HG02973 (cell line): ENCODE measurements around the gene AKAP7.
"Not testable (repeated sequence)": the region's sequence is repeated elsewhere in the genome, so short reads cannot be mapped to it uniquely, and the experiment has no call there.

ENCODE experiments used
- ATAC-seq: cut with Tn5 transposase; IDR thresholded peaks from one replicate; pipeline ENCODE4 v1.9.1; 2021; ENCODE audit warnings: moderate library complexity; ENCODE audit not compliant: unreplicated experiment

AKAP7 gene

DNA sequence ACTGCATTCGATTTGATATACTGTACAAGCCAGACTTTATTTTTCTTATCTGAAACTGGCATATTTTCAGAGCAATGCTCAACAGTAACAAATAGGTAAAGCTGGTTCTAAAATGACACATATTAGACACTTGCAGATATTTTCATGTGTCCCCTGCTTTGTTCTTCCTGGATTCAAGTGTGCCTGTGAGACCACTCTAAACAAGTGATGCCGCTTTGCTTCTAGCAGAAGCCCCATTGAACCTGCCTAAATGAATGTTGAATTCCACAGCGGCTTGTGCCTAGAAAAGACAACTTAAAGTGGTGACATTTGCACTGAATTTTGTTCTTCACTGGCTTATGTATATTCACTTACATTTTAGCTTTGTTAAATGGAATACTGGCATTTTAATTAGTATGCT lies 115.7 kb downstream of the AKAP7 start:
- ATAC-seq = no peak

DNA sequence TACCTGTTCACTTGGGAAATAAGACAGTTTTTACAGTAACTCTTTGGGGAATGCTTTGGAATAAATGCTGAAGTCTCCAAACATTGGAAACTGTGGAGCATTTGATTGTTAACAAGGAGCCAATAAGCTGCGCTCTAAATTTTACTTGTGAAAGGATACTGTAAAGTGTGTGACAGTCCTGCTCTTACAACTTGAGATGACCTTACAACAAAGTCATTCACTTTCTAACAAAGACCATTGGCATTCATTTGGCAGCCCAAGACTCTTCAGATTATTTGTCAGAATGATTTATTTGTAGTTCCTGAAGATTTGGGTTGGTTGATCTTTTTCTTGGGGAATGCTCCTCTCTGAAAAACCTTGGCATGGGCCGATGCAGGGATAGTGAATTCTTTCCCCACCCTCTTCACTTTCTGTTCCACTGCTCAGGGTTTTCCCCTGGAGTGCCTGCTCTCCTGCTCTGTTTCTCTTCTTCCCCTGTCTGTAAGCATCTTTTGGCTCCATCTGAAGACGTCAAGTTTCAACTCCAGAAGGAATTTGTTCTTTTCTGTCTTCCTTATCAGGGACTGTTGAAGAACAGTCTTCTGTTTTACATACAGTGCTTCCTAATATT lies 116.4 kb downstream of the AKAP7 start:
- no peak for ATAC-seq

DNA sequence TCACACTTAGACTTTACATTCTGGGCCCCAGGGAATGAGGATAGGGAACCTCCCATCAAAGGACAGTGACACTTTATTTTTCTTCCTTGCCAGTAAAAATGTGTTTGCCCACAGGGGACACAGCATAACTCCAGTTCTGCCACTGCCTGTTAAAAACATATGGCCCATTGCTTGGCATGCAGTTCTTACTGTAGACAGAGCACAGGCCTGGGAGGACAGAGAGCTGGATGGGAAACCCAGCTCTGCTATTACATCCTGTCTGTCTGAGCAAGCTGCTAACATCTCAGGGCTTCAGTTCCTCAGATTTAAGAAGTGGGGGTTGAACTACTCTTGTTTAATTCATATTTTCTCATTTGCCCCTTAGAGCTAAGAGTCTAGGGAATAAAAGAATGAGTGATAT lies 120.2 kb downstream of the AKAP7 start:
- ATAC-seq = no peak

DNA sequence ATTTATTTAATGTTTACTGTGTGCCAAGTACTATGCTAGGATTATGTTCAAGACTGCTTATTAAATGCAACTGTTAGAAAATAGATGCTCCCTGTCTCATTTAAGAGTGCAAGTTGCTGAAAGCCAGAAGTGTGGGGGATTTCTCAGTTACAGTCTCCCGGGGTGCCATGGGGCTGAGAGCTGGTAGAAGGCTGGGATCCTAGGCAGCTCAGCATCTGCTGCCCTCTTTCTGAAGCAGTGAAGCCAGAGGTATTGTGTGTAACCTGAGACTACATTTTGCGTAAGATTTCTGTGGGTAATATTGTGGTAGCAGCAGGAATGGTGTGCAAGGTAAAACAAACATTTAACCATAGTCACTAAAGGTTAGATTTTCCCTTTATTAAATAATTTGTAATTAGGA lies 120.6 kb downstream of the AKAP7 start:
- no peak for ATAC-seq

DNA sequence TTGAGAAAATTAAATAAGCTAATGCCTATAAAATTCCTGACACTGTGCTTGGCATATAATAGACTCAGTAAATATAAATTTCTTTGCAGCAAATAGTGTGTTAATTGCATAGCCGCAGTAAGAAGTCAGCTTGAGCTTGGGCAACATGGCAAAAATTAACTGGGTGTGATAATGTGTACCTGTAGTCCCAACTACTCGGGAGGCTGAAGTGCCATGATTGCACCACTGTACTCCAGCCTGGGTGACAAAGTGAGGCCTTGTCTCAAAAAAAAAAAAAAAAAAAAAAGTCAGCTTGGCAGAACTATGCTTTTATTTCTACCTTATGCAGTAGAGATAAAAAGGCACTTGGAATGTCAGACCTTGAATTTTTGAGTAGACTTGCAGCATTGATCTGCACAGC lies 121.8 kb downstream of the AKAP7 start:
- ATAC-seq = no peak

DNA sequence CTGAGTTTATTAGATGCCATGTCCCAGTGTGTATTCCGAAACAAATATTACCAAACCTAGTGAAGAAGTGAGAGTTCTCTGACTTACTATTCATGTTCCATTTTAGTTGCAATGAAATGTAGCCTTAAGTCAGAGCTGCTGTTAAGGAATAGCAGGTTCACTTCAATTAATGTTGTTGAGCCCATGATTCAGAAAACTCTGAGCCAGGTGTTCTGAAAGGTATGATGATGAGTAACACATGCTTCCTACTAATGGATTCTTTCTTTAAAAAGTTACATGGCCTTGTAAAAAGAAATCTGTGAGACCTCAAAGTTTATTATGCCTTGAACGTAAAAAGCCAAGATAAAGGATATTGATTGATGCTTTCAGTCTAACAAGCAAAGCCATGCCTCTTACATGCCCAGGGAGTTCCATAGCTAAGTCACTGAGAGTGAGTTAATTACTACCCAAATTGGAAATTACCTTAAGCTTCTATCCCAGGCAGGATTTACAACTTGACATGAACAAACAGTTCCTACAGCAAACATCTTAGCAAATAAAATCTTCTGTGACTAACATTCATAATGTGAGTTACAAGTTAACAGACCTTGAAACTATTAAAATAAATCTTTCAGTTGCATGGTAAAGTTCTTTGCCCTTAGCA lies 122.9 kb downstream of the AKAP7 start:
- no peak for ATAC-seq

DNA sequence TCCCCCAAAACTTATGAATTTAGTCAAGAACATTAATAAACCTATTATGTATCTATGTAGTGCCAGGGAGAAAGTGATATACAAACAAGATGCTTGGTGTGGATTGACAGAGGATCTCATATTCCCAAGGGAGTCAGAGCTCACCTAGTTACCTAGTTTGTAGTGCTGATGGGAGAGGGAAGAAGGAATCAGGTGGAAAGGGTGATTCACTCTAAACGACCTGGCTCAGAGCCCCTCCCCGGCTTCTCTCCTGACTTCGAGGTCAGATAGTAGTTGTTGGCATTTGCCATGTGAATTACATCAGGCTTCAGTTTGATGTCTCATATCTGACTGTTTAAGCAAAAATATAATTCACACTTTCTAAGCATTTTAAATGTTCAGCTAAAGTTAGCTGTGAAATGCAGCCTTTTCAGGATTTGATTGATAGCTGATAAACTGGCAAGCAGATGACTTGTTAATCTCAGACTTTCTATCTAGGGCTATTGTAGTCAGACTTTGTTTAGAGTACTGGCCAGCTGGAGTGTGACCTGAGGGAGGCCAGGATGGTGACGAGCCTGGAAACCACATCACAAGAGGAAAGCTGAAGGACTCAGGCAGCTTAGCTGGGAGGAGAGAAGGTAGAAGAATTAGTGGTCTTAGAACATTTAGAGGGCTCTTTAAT lies 123.7 kb downstream of the AKAP7 start:
- no peak for ATAC-seq

DNA sequence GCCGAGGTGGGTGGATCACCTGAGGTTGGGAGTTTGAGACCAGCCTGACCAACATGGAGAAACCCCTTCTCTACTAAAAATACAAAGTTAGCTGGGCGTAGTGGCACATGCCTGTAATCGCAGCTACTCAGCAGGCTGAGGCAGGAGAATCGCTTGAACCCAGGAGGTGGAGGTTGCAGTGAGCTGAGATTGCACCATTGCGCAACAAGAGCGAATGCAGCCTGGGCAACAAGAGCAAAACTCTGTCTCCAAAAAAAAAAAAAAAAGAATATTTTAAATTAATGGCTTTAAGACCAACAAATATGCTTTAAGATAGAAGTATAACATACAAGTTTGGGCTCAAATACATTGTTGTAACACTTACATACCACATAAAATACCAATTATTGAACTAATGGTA lies 125.7 kb downstream of the AKAP7 start:
- ATAC-seq = not testable (repeated sequence)

DNA sequence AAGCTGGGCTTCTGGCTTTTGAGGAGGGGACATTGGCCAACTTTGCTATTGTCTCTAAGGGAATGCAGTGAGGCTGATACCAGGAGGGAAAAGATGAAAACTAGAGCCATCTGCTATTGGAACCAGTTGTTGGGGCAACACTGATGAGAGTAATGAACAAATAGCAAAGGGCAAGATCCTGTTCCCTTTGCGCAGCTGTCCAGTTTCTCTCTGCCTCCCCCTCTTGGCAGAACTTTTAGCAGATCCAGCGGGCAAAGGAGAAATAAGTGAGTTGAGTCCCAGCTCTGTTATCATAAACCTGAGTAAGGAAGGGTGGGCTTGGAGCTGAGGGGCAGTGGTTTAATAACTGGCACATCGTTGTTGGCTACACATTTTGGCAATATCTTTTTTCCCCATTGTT lies 126.8 kb downstream of the AKAP7 start:
- ATAC-seq = no peak

DNA sequence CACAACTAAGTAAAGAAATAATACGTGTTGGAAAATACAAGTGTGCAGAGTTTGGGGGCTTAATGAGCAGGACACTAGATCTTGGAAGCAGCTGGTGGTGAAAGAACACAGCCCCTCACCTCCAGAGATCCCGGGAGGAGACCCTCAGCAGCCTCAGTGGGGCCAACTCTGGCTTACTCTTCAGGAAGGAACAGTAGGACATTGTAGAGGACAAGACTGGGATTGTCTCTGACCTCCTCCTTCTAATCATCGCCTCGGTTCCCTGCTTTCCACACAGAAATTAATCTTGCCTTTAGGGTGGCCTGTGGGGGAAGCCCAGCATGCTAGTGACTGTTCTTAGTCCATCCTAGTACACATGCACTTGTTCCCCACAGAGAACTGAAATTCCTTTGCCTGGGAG lies 130.7 kb downstream of the AKAP7 start:
- no peak for ATAC-seq

DNA sequence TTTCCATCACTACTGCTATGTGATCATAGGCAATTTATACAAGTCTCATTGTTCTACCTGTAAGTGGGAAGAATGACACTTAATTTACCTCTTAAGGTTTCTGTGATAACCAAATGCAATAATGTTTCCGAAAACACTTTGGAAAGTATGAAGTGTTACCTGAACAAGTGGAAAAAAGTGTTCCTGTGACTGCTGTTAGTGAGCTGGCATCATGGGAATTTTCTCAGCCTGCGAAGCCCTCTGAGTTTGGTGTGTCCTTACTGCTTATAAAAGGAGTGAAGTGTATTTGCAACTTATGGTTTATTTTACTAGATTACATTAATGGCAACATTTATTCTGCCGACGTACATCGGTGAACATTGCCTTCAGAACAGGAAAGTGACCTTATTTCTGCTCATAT lies 133.0 kb downstream of the AKAP7 start:
- no peak for ATAC-seq

DNA sequence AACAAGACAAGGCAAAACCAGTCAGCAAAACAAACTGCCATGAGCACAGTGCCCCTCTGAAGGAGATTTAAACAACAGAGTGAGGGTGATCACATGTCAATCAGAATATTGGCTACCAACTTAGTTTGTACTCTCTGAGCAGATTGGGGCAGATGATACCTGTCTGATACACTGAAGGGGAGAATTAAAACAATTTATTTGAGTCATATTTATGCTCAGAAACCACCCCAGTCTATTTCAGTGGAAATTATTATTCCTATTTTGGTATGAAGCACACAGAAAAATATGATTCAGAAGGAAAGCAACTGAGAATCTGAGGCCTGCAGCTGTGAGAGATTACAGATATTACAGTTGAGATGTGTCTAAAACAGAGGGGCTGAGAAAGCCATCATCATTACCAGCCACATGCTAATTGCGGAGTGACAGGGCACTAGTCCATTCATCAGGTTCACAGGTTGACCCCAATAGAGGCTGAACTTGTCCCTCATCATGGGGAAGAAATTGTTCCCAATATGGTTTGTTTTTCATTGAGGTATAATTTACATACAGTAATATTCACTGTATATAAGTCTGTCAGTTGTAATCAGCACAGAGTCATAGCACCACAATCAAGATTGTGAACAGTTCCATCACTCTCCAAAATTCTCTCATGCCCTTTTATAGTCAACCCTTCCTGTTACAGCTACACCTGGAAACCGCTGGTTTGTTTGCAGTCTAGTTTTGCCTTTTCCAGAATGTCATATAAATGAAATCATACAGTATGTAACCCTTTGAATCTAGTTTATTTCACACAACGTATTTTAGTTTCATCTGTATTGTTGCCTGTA lies 134.5 kb downstream of the AKAP7 start:
- no peak for ATAC-seq

DNA sequence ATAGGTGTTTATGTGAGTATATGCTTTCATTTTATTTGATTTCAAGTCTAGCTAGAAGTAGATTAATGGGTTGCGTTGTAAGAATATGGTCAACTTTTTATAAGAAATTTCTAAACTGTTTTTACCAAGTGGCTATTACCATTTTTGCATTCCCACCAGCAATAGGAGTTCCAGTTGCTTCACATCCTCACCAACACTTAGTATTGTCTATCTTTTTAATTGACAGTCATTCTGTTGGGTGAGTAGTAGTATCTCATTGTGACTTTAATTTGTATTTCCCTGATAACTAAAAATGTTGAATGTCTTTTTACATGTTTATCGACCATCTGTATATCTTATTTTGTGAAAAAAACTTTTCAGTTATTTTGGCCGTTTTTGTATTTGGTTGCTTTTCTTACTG lies 135.3 kb downstream of the AKAP7 start:
- ATAC-seq = no peak

DNA sequence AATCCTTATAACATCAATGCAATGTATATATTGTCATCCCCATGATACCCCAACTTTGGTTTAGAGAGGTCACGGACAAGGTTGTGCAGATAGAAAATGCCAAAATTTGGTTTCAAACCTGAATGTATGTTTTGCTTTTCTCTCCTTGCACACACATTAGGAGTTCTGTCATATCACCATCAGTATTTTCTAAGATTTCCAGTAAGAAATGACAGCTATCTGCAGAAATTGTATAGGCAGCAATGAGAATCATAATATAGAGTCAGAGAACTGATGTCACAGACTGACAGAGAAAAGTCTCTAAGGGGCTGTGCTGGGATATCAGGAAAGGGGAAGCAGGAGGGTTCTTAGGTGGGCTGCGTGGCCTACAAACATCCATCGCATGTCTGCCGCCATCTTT lies 140.0 kb downstream of the AKAP7 start:
- no peak for ATAC-seq

DNA sequence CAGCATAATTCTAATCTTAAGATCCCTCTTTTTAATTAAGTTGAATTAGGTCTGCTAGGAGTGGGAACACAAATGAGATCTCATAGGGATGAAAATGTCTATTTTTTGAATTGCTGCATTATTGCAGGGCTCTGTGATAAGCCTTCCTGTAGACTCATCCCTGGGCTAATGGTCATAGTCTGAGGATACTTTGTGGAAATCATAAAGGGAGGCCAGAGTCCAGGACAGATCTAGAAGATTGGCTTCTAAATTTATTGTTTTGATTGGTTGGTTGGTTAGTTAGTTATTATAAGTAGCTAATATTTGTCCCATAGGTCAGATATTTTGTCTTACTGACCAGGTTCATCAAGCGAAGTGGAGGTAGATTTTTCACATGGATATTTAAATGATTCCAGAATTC lies 142.3 kb downstream of the AKAP7 start:
- no peak for ATAC-seq

DNA sequence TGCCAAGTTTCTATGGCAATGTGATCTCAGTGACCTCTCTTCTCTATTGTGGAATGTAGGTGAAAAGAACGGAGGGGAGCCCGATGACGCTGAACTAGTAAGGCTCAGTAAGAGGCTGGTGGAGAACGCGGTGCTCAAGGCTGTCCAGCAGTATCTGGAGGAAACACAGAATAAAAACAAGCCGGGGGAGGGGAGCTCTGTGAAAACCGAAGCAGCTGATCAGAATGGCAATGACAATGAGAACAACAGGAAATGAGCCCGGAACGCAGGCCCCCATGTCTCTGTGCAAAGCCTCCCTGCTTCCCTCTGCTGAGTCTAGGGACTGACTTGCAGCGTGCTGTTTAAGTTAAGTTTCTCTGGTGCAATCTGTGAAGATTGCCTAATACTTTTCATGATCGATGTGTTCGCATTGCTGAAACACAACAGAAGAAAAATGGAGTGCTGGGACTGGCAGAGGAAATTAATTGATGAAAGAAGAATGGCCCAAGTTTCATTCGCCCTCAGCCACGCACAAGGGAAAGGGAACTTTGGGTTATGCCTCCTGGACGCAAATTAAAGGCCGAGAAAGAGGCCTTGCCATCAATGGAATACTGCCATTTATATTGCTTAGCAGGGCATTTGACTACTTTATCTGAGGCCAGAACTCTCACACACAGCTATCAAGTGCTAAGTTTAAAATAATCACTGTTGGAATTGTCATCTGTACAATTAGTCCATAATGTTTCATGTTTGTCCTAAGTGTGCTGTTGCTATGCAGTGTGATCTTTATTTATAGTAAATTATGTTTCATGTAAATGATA lies 146.4 kb downstream of the AKAP7 start:
- no peak for ATAC-seq

DNA sequence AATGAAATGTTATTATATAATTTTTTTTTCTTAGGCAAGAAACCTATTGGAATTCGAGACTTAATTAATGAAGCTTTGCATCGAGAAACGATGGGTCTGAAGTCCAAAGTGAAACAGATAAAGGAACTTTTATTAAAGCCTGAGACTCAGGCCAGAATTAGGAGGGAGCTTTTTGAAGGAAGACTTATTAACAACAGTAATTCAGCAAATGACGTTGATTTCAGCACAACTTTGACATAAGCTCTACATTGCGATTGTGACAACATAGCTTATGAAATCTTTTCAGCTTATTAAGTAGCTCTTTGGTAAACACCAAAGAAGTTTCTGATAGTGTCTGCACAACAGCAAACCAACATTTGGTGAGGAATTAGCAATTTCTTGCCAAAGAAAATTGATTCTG lies 147.1 kb downstream of the AKAP7 start:
- ATAC-seq = no peak

DNA sequence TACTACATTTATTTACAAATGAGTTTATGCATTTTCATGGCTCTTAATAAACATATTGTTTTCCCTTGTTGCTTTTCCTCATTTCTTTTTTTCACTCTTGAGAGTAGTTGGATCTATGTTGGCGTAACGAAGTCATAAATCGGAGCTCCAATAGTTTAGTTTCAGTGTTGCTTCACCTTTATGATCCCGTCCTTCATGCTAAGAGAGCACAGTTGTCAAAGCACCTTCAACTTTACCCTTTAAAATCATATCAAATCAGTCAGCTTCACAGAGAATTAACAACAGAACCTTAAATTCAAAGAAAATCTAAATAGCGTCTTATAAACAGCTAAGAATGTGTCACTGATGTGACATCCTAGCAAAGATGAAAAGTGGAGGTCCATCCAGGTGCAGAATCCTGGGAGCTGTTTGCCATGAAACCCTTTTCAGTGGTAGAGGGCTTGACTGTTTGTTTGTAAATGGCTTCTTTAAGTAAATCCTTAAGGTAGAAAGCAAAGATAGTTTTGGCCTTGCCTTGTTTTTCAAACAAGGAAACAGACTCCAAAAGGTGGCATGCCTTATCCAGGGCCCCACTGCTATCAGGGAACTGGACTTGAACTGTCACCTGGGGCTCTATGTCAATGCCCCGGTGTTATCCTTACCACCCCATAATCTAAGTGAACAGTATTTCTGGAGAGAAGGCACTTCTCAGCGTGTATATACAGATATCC lies 148.4 kb downstream of the AKAP7 start:
- no peak for ATAC-seq

DNA sequence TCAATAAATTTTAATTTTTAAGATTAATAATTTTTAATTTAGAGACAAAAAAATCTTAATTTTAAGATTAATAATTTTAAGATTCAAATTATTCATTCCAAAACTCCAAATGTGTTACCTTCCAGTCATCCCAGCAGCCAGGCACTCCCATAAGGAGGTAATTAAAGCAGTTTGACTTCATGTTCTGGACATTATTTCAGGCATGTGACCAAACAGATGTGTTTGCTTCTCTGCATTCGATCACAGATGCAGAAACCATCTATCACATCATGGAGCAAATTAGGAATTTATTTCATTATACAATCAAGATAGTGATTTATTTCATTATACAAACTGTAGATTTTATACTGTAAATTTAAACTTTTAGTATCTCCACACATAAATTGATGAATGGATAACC lies 150.3 kb downstream of the AKAP7 start:
- no peak for ATAC-seq

DNA sequence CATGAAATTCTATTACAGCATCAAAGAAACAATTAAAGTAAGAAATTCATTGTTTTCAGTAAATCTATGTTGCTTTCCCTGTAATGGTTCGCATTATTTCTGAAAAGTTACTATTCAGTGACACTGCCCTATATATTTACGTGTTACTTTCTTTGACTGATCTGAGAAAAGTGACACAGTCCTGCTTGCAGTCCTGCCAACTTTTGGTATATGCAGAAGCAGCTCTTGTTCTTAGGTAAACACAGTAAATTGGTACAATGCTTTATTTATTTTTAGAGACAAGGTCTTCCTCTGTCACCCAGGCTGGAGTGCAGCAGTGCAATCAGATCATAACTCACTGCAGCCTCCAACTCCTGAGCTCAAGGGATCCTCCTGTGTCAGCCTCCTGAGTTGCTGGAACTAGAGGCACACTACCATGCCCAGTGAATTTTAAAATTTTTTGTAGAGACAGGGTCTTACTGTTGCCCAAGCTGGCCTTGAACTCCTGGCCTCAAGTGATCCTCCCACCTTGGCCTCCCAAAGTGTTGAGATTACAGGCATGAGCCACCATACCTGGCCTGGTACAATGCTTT lies 151.3 kb downstream of the AKAP7 start:
- no peak for ATAC-seq
